Naive thymus-derived CD4-positive, alpha-beta T cell (primary cell): Measurements from ENCODE around the gene ZC3H10. TPM values are rescaled to one million over a fixed set of nuclear protein-coding genes. Genes with fewer than 3 reads are reported as not detected.
"Not testable (repeated sequence)": the region's sequence is repeated elsewhere in the genome, so short reads cannot be mapped to it uniquely, and the experiment has no call there.

Experiments used
- ATAC-seq: fragments of 150-1000 bp; cut with Tn5 transposase; 2 replicates; pipeline ENCODE4 v1.10.0; 2021; ENCODE audit warnings: mild to moderate bottlenecking, moderate library complexity
- CTCF ChIA-PET: fragments of 350-600 bp; sonication (Branson Sonifier 250); formaldehyde crosslinking; loops from one replicate; lab custom pipeline; 2021; ENCODE audit warnings: antibody characterized with exemption; lab: Charles Lee
- POLR2A ChIA-PET: fragments of 350-600 bp; sonication (Branson Sonifier 250); formaldehyde crosslinking; loops from one replicate; lab custom pipeline; 2021; ENCODE audit warnings: antibody characterized with exemption, inconsistent platforms; lab: Charles Lee
- DNase-seq, 9 donors: peaks; one replicate each; pipeline versions ENCODE4 v3.0.0 to v3.0.0-alpha.2; 2020 to 2022; ENCODE audit warnings: mixed read lengths in 1 of 9
- H3K27ac ChIP-seq: one replicate; pipeline ENCODE4 v1.7.0; 2013; ENCODE audit warnings: mild to moderate bottlenecking, low read depth, low read length, moderate library complexity
- H3K27me3 ChIP-seq, 2 donors: one replicate each; pipeline ENCODE4 v1.7.0; 2013; ENCODE audit warnings: low read length in 2 of 2, mild to moderate bottlenecking in 2 of 2, moderate library complexity in 2 of 2; ENCODE audit not compliant: control insufficient read depth in 2 of 2, insufficient read depth in 2 of 2
- H3K36me3 ChIP-seq, 3 experiments: 1 replicate in 2 of 3; 2 replicates in 1 of 3; pipeline ENCODE4 v1.7.0; 2013; ENCODE audit warnings: low read length in 3 of 3, mild to moderate bottlenecking in 3 of 3, moderate library complexity in 1 of 3; ENCODE audit not compliant: insufficient read depth in 3 of 3, control insufficient read depth in 2 of 3
- H3K4me1 ChIP-seq, 2 donors: one replicate each; pipeline ENCODE4 v1.7.0; 2013; ENCODE audit warnings: low read length in 2 of 2, mild to moderate bottlenecking in 2 of 2, moderate library complexity in 1 of 2; ENCODE audit not compliant: control insufficient read depth in 2 of 2, insufficient read depth in 2 of 2
- H3K4me3 ChIP-seq: 2 replicates; pipeline ENCODE4 v1.7.0; 2013; ENCODE audit warnings: mild to moderate bottlenecking, low read length
- H3K9me3 ChIP-seq, 3 experiments: 1 replicate in 2 of 3; 2 replicates in 1 of 3; pipeline ENCODE4 v1.7.0; 2013; ENCODE audit warnings: low read length in 3 of 3; ENCODE audit not compliant: control insufficient read depth in 2 of 3
- H3K27ac Mint-ChIP-seq, 9 donors: one replicate each; pipeline ENCODE4 v1.8.0; 2020 to 2022; ENCODE audit warnings: mixed read lengths in 9 of 9, mild to moderate bottlenecking in 8 of 9, moderate library complexity in 5 of 9, inconsistent platforms in 2 of 9
- H3K27me3 Mint-ChIP-seq, 5 donors: one replicate each; pipeline ENCODE4 v1.8.0; 2021 to 2022; ENCODE audit warnings: mixed read lengths in 5 of 5, mild to moderate bottlenecking in 1 of 5
- H3K36me3 Mint-ChIP-seq, 5 donors: one replicate each; pipeline ENCODE4 v1.8.0; 2020 to 2022; ENCODE audit warnings: mixed read lengths in 5 of 5, mild to moderate bottlenecking in 3 of 5, inconsistent platforms in 1 of 5
- H3K4me1 Mint-ChIP-seq, 7 donors: one replicate each; pipeline ENCODE4 v1.8.0; 2020 to 2022; ENCODE audit warnings: mixed read lengths in 7 of 7, mild to moderate bottlenecking in 3 of 7, inconsistent platforms in 1 of 7
- H3K4me3 Mint-ChIP-seq, 10 donors: one replicate each; pipeline ENCODE4 v1.8.0; 2020 to 2022; ENCODE audit warnings: mild to moderate bottlenecking in 10 of 10, mixed read lengths in 10 of 10, moderate library complexity in 6 of 10, inconsistent platforms in 2 of 10
- H3K9me3 Mint-ChIP-seq, 11 donors: one replicate each; pipeline ENCODE4 v1.8.0; 2020 to 2022; ENCODE audit warnings: mixed read lengths in 11 of 11, mild to moderate bottlenecking in 4 of 11, inconsistent platforms in 1 of 11, moderate library complexity in 1 of 11
- intact Hi-C, 2 donors: fragments of 100-400 bp; cut with micrococcal nuclease; formaldehyde crosslinking; loops; one replicate each; pipeline ENCODE4 v1.15.1; 2023
- polyA plus RNA-seq, 2 donors: library from polyadenylated mRNA; unstranded; fragments of 300-500 nt; fragmentation: Illumina TruSeq; gene quantifications; one replicate each; pipeline ENCODE4 v1.2.3, GENCODE V29; 2021
- total RNA-seq, 6 experiments: library from RNA in 5 of 6; stranded (reverse) in 5 of 6; gene quantifications; 1 replicate in 5 of 6; 2 replicates in 1 of 6; pipeline ENCODE4 v1.2.3 and lab custom pipeline; 2021 to 2026

The ZC3H10 gene
- total and polyA plus RNA-seq, 7 experiments from 2014 or later: 2.4 to 16.3 (median 8.5) TPM

DNA sequence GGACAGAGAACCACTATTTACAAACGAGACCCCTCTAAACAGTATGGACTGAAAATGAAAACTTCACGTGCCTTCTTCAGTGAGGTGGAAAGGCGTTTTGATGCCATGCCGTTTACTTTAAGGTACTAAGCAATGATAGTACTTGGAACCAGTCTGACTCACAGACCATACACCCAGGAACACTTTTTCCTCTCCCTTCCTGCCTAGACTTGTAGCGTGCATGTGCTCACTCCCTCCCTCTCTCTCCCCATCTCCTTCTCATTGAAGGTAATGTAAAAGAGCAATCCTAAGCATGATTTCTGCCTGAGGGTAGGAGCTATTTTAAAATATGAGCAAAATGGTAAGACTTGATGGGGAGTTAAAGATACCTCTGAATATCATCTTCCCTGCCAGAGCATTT, 7.5 kb upstream of the ZC3H10 start:
- ChIA-PET POLR2A (interaction anchor here (0.8 to 2.0 kb wide), 2 partner anchors 64 to 112 kb away, joined by 3 to 11 read pairs; no protein-coding TSS in a partner anchor), CTCF (no interaction called here)
- DNase-seq: no peak
- Histone ChIP-seq H3K4me3 (no peak overlapping the region), H3K27me3 (no peaks in the 10 kb centered on the region), H3K27ac (no peak overlapping the region), H3K4me1 (peaks cover 11 to 14% of the 10 kb centered on the region in 2 donors), H3K36me3 (peaks cover 23 to 68% (median 24%) of the 10 kb centered on the region in 3 experiments), H3K9me3 (no peaks in the 10 kb centered on the region)
- Mint-ChIP-seq H3K36me3 (peaks cover 6 to 54% (median 37%) of the 10 kb centered on the region in 5 donors), H3K9me3 (no peaks in the 10 kb centered on the region), H3K27ac (peak overlapping the region in 1 of 9 donors; percentile 44), H3K27me3 (no peaks in the 10 kb centered on the region), H3K4me3 (no peak overlapping the region), H3K4me1 (peaks cover 7 to 40% (median 17%) of the 10 kb centered on the region in 7 donors)
- no peak for ATAC-seq
- intact Hi-C loops: loop anchor here in 1 of 2 donors (10.0 kb wide), 1 partner anchor 524 kb away; the partner anchor contains the start of gene BAZ2A

DNA sequence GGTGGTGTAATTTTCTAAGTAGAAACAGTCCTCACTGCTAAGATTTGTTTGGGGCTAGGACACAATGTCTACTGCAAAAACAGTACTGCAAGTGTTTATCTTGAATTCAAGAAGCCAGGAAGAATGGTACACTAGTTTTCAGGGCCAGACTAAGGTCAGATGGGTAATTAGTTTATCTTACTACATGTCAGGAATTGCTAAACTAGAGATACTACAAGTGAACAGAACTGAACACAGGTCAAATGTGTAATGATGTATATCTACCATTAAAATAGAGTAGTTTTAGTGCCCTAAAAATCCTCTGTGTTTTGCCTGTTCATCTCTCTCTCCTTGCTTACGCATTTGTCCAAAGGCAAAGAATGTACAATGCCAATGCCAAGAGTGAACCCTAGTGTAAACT, 4.0 kb upstream of the ZC3H10 start:
- Histone ChIP-seq H3K4me3 (no peak overlapping the region), H3K4me1 (peaks cover 15 to 20% of the 10 kb centered on the region in 2 donors), H3K9me3 (no peaks in the 10 kb centered on the region), H3K36me3 (peaks cover 9 to 46% (median 16%) of the 10 kb centered on the region in 3 experiments), H3K27ac (no peak overlapping the region), H3K27me3 (no peaks in the 10 kb centered on the region)
- DNase-seq (no peak), ATAC-seq (no peak)
- H3K4me1 Mint-ChIP-seq: peaks cover 17 to 36% (median 20%) of the 10 kb centered on the region in 7 donors
- CTCF ChIA-PET: interaction anchor here (0.5 kb wide), 1 partner anchor 69 kb away, joined by 3 read pairs; no protein-coding TSS in a partner anchor
- no peaks in the 10 kb centered on the region for H3K27me3 Mint-ChIP-seq
- POLR2A ChIA-PET: interaction anchor here (1.9 to 2.6 kb wide), 2 partner anchors 10 to 12 kb away, joined by 4 to 20 read pairs; partner anchors contain the start of gene PA2G4
- H3K4me3 Mint-ChIP-seq: peak overlapping the region in 3 of 10 donors; percentile 0 to 30 (median 19)
- intact Hi-C loops: loop anchor here in 1 of 2 donors (10.0 kb wide), 1 partner anchor 521 kb away; the partner anchor contains the start of gene BAZ2A
- peak overlapping the region in 7 of 9 donors; percentile 35 to 98 (median 56) for H3K27ac Mint-ChIP-seq
- peaks cover 0 to 5% (median 0%) of the 10 kb centered on the region in 11 donors for H3K9me3 Mint-ChIP-seq
- H3K36me3 Mint-ChIP-seq: peaks cover 12 to 50% (median 45%) of the 10 kb centered on the region in 5 donors

DNA sequence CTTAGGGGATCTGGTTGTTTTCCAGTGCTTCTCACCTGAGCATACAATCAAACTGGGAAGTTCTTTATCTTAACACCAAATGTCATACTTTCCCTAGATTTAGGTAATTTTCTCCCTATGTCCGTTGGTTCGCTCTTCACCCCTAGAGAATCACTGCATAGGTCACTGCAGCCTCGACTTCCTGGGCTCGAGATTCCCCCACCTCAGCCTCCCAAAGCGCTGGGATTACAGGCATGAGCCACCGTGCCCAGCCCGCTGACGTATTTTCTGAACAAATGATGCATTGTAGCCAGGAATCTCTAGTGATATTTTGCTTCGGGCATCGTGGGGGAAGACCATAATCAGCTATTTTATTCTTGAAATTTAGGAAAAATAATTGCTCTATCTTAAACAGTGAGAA, 2.7 kb upstream of the ZC3H10 start:
- Histone ChIP-seq H3K36me3 (peaks cover 3 to 33% (median 9%) of the 10 kb centered on the region in 3 experiments), H3K4me3 (peak overlapping the region; percentile 95), H3K4me1 (peaks cover 24 to 25% of the 10 kb centered on the region in 2 donors), H3K27me3 (no peaks in the 10 kb centered on the region), H3K27ac (peak overlapping the region; percentile 93), H3K9me3 (no peaks in the 10 kb centered on the region)
- DNase-seq (no peak), ATAC-seq (no peak)
- H3K4me3 Mint-ChIP-seq: peak overlapping the region; percentile 87 to 100 (median 96)
- H3K4me1 Mint-ChIP-seq: peaks cover 24 to 47% (median 32%) of the 10 kb centered on the region in 7 donors
- intact Hi-C loops: loop anchor here (5.0 to 10.0 kb wide), 7 partner anchors 118 to 1627 kb away; partner anchors contain the start of genes BAZ2A (in 1 of the 2), MARS1 (in 1 of the 2), PTGES3 (in 1 of the 2) and SUOX (in 1 of the 2)
- H3K36me3 Mint-ChIP-seq: peaks cover 12 to 44% (median 42%) of the 10 kb centered on the region in 5 donors
- no peaks in the 10 kb centered on the region for H3K27me3 Mint-ChIP-seq
- H3K9me3 Mint-ChIP-seq: peaks cover 0 to 5% (median 0%) of the 10 kb centered on the region in 11 donors
- ChIA-PET CTCF (interaction anchor here (0.7 to 5.1 kb wide), 3 partner anchors 12 to 1270 kb away, joined by 3 to 44 read pairs (median 3); partner anchors contain the start of gene PA2G4), POLR2A (interaction anchor here (0.6 to 7.6 kb wide), 14 partner anchors 11 to 377 kb away, joined by 3 to 230 read pairs (median 9); partner anchors contain the start of genes ESYT1, MYL6, PA2G4 and PYM1)
- peak overlapping the region; percentile 95 to 99 (median 98) for H3K27ac Mint-ChIP-seq

- Histone ChIP-seq H3K27me3 (no peaks in the 10 kb centered on the region), H3K4me1 (peaks cover 24 to 25% of the 10 kb centered on the region in 2 donors), H3K9me3 (no peaks in the 10 kb centered on the region), H3K27ac (peak within 1 kb of the TSS; percentile 93), H3K4me3 (peak within 1 kb of the TSS; percentile 95), H3K36me3 (peaks cover 0 to 33% (median 3%) of the 10 kb centered on the region in 3 experiments)
- H3K27ac Mint-ChIP-seq: peak within 1 kb of the TSS; percentile 95 to 99 (median 98)
- H3K4me3 Mint-ChIP-seq: peak within 1 kb of the TSS; percentile 87 to 100 (median 96)
- intact Hi-C loops: loop anchor here (1.0 to 10.0 kb wide), 14 partner anchors 12 to 1836 kb away; partner anchors contain the start of genes PA2G4 (in 2 of the 2), BAZ2A (in 1 of the 2), CBX5 (in 1 of the 2) and CS (in 1 of the 2)
- H3K36me3 Mint-ChIP-seq: peaks cover 7 to 39% (median 32%) of the 10 kb centered on the region in 5 donors
- ChIA-PET CTCF (interaction anchor here (0.5 to 13.4 kb wide), 13 partner anchors 9 to 1269 kb away, joined by 3 to 193 read pairs (median 4); partner anchors contain the start of genes ESYT1, PA2G4, RNF41 and SMARCC2), POLR2A (interaction anchor here (0.6 to 7.6 kb wide), 31 partner anchors 8 to 389 kb away, joined by 3 to 230 read pairs (median 6); partner anchors contain the start of genes ANKRD52, CNPY2, COQ10A and ESYT1)
- no peaks in the 10 kb centered on the region for H3K27me3 Mint-ChIP-seq
- ATAC-seq (peak; percentile 63), DNase-seq (peak; percentile 85 to 97 (median 96))
- peaks cover 24 to 47% (median 34%) of the 10 kb centered on the region in 7 donors for H3K4me1 Mint-ChIP-seq
- peaks cover 0 to 5% (median 0%) of the 10 kb centered on the region in 11 donors for H3K9me3 Mint-ChIP-seq
These were observed 1.6 kb upstream of the ZC3H10 start, which contains the start of gene RPL41 for GRCh38 chr12:56116267-56117081. Gene RPL41, plus strand, starts transcription at chr12:56116633.

DNA sequence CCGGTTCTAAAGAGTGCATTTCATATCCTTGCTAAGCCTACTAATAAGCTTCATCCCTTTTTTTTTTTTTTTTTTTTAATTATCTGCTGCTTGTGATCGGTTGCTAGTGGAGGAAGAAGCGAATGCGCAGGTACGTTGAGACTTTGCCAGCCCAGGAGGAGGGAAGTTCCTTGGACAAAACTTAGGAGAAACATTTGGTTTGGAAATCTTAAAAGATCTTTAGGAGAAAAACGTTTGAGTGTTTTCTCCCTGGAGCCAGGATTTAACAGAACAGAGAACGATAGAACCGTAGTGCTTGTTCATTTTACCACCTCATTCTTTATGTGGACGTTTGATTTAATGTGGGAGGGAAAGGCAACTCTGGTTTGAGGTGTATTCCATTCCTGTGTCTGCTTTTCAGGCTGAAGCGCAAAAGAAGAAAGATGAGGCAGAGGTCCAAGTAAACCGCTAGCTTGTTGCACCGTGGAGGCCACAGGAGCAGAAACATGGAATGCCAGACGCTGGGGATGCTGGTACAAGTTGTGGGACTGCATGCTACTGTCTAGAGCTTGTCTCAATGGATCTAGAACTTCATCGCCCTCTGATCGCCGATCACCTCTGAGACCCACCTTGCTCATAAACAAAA, 872 bp upstream of the ZC3H10 start:
- Histone ChIP-seq H3K4me3 (peak overlapping the region; percentile 95), H3K36me3 (peaks cover 0 to 33% (median 0%) of the 10 kb centered on the region in 3 experiments), H3K4me1 (peaks cover 24 to 25% of the 10 kb centered on the region in 2 donors), H3K27ac (peak overlapping the region; percentile 93)
- Mint-ChIP-seq H3K36me3 (peaks cover 7 to 36% (median 30%) of the 10 kb centered on the region in 5 donors), H3K4me1 (peaks cover 24 to 47% (median 34%) of the 10 kb centered on the region in 7 donors), H3K4me3 (peak overlapping the region; percentile 87 to 100 (median 96)), H3K27ac (peak overlapping the region; percentile 95 to 99 (median 98))
- not testable (repeated sequence) for H3K9me3 Mint-ChIP-seq, H3K9me3 ChIP-seq, H3K27me3 Mint-ChIP-seq, ATAC-seq, H3K27me3 ChIP-seq
- POLR2A ChIA-PET: interaction anchor here (0.6 to 7.6 kb wide), 37 partner anchors 8 to 389 kb away, joined by 3 to 230 read pairs (median 5); partner anchors contain the start of genes ANKRD52, CNPY2, ESYT1 and GDF11
- intact Hi-C loops: loop anchor here (2.0 to 10.0 kb wide), 10 partner anchors 120 to 1836 kb away; partner anchors contain the start of genes BAZ2A (in 1 of the 2), CBX5 (in 1 of the 2), HNRNPA1 (in 1 of the 2) and MARS1 (in 1 of the 2)
- CTCF ChIA-PET: interaction anchor here (0.5 to 13.4 kb wide), 16 partner anchors 9 to 200 kb away, joined by 3 to 193 read pairs (median 4); partner anchors contain the start of genes ANKRD52, ESYT1, PA2G4 and RNF41
- peak in 2 of 9 donors; percentile 33 to 34 for DNase-seq
